ENCODE data around the gene LRPAP1.
A peak's percentile ranks its signal among the peaks of the same experiment; 100 is the strongest.

The LRPAP1 gene

GRCh38 chr4:3531318-3531878 lies 824 bp downstream of the LRPAP1 start:
- DNase-seq: no peak

DNA sequence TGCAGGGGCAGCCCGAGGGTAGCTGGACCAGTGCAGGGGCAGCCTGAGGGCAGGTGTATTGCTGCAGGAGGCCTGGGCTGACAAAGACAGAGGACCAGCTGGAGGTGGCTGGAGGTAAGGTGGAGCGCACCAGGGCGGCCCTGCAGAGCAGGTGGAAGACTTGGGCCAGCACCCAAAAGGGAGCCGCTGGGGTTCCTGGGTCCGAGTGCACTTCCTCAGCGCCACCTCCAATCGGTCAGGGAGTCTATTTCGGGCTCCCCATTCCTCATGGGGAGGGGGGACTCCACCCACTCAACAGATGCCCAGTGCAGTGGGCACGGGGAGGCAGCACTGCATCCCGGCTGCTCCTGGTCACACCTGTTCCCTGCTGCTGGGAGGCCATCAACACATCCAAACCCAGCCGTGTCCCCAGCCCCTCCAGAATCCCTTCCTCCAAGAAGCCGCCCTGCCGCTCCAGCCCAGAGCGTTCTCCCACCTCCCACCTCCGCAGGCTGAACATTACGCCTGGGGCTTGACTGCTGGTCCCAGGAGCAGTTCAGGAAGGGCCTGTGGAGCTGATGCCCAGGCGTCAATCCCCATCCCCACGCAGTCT lies 1.5 kb downstream of the LRPAP1 start:
- DNase-seq: no peak

DNA sequence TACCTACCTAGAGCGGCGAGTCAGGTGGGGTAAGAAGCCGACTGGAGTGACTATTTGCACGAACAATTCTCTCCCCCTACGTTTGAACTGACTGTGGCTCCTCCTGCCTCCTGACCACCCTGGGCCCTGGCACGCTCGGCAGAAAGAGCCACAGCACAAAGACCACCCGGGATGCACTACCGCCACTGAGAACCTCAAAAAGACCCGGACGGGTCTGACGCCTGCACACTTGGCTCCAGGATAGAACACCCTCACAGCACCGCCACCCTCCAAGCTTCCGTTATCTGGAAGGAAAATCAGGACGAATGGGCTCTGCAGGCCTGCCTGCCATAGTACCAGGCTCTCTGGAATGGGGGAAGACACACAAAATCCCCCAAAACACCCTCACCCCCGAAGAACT lies 2.2 kb downstream of the LRPAP1 start:
- no peak for DNase-seq

DNA sequence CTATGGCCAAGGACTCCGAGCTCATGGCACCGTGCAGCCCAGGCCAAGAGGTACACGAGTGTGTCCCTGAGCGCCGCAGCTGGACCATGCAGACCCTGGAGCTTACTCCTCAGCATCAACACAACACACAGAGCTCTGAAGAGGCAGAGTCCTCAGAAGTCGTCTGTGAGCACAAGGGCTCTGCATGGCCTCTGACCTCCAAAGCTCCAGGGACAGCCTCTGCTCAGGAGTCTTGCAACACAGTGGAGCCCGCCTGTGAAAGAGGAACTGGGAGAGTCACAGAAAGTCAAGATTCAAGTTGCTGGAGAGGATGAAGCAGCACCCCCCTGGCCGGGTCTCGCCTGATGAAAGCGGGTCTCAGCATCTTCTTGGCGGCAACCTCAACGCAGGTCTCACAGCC lies 2.9 kb downstream of the LRPAP1 start:
- DNase-seq: peak in 1 of 2 donors; percentile 51

DNA sequence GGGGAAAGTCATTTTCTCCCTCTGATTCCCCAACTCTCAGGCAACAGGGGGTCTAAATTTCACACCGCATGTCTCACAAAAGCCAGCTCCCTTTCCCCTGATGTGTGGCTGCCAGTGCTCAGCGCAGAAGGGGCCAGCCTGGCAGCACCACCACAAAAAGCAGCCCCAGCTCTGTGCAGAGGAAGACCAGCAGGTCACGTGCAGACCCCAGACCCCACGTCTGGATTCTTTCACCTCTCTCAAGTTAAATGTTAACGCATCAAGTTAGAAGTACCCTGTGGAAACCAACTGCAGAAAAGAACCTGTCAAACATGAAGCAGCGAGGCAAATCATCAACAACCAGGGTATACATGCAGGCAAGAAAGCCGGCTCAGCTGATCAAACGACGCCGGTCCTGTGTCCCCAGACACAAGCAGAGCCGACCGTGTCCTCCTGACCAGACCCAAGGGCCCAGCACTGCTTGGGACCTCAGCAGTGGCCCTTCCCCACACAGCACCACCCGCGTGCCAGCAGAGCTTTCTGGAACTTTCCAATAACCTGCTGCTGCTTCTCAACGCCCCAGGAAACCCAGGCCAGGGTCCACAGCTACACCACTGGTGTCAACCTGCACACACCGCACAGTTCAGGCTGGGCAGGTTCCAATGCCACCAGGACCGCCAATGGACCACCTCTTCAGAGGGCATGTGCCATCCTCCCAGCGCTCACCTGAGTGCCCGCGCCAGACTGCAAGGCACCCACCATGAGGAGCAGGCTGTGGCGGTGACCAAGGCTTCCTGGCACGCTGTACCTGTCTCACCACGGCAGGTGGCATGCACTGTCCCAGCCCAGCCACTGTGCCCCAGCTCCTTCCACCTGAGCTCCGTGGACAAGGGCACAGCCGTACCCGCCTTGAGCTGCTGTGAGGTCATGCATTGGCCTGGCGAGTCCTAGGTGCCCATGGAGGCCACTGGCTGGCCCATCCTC lies 4.0 kb downstream of the LRPAP1 start:
- no peak for DNase-seq

DNA sequence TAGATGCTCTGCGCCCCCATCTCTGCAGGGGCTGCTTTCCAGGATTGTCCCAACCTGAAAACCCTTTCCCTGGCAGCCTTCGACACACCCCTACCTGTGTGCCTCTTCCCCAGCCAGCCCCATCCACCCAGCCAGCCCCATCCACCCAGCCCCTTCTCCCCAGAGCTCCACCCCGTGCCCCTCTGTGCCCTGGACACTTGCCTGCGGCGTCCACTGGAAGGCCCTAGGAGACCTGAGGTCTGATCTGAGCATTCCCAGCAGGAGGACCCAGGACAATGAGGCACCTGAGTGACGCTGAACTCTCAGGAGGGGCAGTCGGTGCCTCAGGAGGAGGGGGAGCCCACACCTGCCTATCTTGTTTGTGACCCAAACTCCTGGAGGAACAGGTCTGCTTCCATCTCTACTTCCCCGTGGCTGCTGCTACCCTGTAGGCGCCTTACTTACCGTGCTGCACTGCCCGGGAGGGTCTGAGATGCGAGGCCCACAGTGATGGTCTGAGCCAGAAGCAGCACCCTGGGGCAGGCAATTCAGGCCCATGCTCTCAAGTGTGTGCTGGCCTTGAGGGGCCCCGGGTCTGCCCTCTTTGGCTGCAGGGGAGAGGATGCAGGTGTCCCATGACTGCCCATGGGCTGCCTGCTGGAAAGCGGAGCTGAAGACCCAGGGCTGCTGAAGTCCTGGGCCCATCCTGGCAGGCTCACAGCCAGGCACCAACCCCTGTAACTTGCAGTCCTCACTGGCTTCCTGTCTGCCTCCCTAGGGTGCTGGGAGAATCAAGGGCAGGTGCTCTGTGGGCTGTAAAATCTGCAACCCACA lies 4.9 kb downstream of the LRPAP1 start:
- no peak for DNase-seq

DNA sequence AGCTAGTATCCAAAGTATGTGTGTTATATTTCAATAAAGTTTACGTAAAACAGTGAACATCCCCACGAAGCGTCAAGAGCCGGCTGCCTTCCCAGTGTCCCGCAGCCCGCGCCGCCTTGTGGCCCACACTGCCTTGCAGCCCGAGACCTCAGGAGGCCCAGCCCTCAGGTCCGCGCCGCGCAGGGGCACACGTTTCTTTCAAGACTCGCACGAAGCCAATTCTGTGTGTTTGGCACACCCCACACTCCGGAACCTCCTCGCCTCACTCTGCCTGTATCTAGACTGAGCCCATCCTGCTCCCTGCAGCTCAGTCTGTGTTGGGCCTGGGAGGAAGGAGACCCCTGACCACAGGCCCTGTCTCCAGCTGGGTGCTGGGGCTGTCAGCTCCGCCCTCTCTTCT lies 5.8 kb downstream of the LRPAP1 start:
- DNase-seq: no peak

DNA sequence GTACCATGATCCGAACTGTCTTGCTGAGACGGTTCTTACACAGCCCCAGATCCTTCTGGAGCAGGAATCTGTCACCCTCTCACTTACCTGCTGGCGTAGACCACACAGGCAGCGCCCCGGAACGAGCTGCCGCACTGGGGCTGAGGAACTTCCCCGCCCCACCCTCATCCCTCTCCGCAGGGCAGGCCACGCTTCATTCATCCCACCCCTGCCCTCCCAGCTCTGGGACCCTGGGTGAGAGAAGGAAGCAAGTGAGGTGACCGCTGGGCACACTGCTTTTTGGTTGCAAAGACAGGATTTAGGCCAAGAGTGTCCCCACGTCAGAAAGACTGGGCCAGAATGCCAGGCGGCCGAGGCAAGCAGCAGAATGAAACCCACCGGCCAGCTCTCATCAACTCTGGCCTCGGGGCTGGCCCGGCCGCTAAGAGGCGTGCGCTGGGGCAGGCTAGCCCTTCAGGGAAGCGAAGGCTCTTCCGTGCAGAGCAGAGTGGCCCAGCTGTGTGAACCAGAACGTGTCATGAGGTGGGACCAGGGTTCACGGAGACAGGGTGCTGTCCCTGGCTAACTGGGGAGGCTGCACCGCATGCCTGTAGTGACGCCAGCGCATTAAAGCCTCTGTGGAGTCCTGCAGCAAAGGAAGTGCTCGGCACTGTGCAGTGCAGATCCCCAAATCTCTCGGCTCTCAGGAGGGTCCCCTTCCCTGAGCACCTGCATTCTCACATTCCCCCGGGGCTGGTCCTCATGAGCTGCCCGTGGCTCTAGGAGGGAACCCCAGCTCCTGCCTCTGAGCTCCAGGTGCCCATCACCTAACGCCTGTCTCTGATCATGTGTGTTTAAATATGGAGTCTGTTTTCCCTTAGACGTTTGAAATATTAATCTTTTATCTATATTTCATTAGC lies 6.4 kb downstream of the LRPAP1 start:
- no peak for DNase-seq

- no peak for DNase-seq
Measured at GRCh38 chr4:3524920-3525319, 7.3 kb downstream of the LRPAP1 start.

- no peak for DNase-seq
Measured at GRCh38 chr4:3524349-3524748, 7.9 kb downstream of the LRPAP1 start.

DNA sequence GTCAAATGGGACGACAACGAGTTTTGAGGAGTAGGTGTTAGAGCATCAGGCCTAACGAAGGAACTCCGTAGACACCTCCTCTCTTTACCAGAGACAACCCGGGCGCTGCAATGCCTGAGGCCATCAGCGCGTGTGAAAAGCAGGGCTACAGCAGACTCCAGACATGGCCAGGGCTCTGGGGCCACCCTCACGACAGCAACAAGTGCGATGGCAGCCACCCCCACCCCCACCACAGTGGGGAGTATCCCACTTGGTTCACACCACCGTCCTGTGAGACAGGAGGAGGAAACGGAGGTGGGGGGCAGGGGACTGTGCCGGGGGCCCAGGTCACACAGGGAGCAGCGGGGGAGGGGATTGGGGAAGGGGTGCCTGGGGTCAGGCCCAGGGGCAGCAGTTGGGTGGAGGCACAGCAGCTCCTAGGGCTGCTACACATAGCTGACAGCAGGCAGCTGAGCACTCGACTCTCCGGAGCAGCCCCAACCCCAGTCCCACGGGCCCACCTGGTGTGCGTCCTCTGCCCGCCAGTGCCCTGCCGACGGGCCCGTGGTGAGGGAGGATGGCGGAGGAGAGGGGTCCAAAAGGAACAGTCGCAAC lies 8.5 kb downstream of the LRPAP1 start:
- no peak for DNase-seq

DNA sequence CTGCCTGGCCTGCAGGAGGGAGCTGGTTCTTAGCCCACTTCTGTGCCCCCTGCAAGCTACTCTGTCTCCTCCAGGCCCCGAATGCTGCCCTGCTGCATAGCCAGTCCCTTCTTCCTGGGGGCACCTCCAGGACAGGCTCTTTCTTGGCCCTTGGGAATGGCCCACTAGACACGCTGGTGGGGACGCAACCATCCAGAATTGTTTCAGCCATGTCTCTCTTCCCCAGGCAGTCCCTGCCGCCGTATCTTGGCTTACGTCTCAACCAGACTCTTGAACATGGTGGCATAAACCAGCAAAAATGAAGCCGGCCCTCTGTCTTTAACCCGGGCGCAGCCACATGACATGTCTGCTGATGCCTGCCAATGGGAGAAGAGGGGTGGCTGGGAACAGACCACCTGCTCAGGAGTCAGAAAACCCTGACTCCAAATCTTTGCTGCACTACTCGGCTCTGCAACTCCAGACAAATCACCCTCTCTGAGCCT lies 9.0 kb downstream of the LRPAP1 start:
- no peak for DNase-seq

DNA sequence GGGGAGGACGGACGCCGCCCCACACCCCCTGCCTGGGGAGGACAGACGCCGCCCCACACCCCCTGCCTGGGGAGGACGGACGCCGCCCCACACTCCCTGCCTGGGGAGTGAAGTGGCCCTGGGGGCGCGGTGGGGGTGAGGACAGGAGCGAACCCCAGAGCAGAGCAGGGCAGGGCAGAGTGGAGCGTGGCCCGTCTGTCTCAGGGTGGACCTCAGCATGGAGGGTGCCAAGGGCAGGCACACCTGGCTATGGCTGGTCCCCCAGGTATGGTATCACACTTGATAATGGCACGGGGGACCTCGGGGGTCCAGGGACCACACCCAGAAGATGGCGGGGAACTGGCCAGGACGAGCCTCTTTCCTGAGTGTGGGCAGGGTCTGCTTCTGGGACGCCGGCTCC lies 9.6 kb downstream of the LRPAP1 start:
- DNase-seq: no peak

GRCh38 chr4:3522326-3522640 lies 9.9 kb downstream of the LRPAP1 start:
- no peak for DNase-seq

DNA sequence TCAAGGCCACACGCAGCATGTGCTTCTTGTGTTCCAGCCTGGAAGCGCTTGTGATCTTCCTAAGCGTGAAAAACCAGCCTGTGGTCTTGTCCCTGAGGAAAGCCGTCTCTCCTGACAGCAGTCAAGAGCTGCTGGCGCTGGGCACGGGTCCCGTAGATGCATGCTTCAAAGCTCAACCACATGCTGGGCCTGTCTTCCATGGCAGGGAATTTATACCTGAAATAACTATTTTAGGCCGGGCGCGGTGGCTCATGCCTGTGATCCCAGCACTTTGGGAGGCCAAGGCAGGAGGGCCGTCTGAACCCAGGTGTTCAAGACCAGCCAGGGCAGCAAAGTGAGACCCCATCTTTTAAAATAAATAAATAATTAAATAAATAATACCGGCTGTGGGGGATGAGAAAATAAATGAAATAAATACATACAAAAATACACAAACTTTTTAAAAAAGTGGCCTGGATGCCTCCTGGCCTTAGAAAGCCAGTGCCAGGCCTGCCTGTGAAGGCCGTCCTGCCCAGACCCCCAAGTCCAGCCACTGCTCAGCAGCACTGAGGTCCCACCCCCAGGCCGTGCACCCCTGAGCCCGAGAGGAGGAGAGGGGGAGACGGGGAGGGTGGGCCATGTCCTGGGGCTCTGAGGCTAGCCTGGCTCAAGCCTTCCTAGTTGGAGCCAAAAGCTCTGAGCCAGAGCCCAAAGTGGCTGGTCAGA lies 10.4 kb downstream of the LRPAP1 start:
- DNase-seq: no peak

GRCh38 chr4:3520796-3521600 lies 11.2 kb downstream of the LRPAP1 start:
- DNase-seq: no peak

DNA sequence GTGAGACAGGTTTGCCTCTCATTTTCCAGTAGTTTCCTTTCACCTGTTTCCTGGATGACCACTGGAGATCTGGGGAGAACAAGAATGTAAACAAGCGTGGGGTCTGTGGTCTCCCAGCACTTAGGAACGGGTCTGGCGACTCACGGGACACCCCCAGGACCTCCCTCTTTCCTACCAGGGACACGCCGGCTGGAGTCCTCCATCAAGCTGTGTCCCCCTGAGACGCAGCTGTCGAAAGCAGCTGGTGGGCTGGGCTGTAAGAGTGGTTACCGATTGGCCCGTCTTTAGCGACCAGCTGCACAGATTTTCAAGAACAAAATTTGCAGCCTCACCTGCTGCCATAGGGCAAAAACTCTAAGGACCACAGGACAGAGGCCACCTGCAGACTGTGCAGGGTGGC lies 11.9 kb downstream of the LRPAP1 start:
- no peak for DNase-seq

- DNase-seq: no peak
Measured at GRCh38 chr4:3519468-3520264, 12.6 kb downstream of the LRPAP1 start.

- no peak for DNase-seq
Measured at GRCh38 chr4:3518941-3519340, 13.3 kb downstream of the LRPAP1 start.

Data from CD4-positive, alpha-beta T cell treated with Interleukin-4 for 1 hour (primary cell).